Measurements from ENCODE around the gene WNT4. TPM values are rescaled to one million over a fixed set of nuclear protein-coding genes. Genes with fewer than 3 reads are reported as not detected.

The WNT4 gene
- total RNA-seq, 1 donor from 2014 or later: 26.4 TPM

- H3K36me3 Mint-ChIP-seq: peaks cover 50% of the 10 kb centered on the region
- TF ChIP-seq CTCF (conservative IDR thresholded peaks at IDR 0.05): no peak
- no peak overlapping the region for H3K4me3 Mint-ChIP-seq
- DNase-seq (ENCODE audit: extremely low spot score, unreplicated experiment): no peak
- H3K27ac Mint-ChIP-seq: no peak overlapping the region
- peaks cover 28% of the 10 kb centered on the region for H3K4me1 Mint-ChIP-seq (ENCODE audit: unreplicated experiment)
- no peaks in the 10 kb centered on the region for H3K9me3 Mint-ChIP-seq
- no peaks in the 10 kb centered on the region for H3K27me3 Mint-ChIP-seq
Observed at GRCh38 chr1:22080191-22080590, 62.7 kb downstream of the WNT4 start.

- peaks cover 36% of the 10 kb centered on the region for H3K36me3 Mint-ChIP-seq
- no peak for TF ChIP-seq CTCF (conservative IDR thresholded peaks at IDR 0.05)
- H3K4me3 Mint-ChIP-seq: no peak overlapping the region
- H3K9me3 Mint-ChIP-seq: no peaks in the 10 kb centered on the region
- H3K27ac Mint-ChIP-seq: peak overlapping the region; percentile 31
- DNase-seq (ENCODE audit: extremely low spot score, unreplicated experiment): no peak
- no peaks in the 10 kb centered on the region for H3K27me3 Mint-ChIP-seq
- peaks cover 40% of the 10 kb centered on the region for H3K4me1 Mint-ChIP-seq (ENCODE audit: unreplicated experiment)
Observed at GRCh38 chr1:22078133-22078532, 64.8 kb downstream of the WNT4 start.

- peak overlapping the region; percentile 31 for H3K27ac Mint-ChIP-seq
- no peaks in the 10 kb centered on the region for H3K27me3 Mint-ChIP-seq
Observed at GRCh38 chr1:22077728-22078127, 65.2 kb downstream of the WNT4 start.

GRCh38 chr1:22076346-22076745 lies 66.6 kb downstream of the WNT4 start:
- peaks cover 26% of the 10 kb centered on the region for H3K36me3 Mint-ChIP-seq
- TF ChIP-seq CTCF (conservative IDR thresholded peaks at IDR 0.05): no peak
- H3K27me3 Mint-ChIP-seq: no peaks in the 10 kb centered on the region
- H3K4me3 Mint-ChIP-seq: no peak overlapping the region
- DNase-seq (ENCODE audit: extremely low spot score, unreplicated experiment): no peak
- peak overlapping the region; percentile 38 for H3K27ac Mint-ChIP-seq
- H3K4me1 Mint-ChIP-seq (ENCODE audit: unreplicated experiment): peaks cover 44% of the 10 kb centered on the region
- H3K9me3 Mint-ChIP-seq: no peaks in the 10 kb centered on the region

More at GRCh38 chr1:22077728-22078127, 65.2 kb downstream of the WNT4 start:
- H3K9me3 Mint-ChIP-seq: no peaks in the 10 kb centered on the region
- no peak for DNase-seq (ENCODE audit: extremely low spot score, unreplicated experiment)
- H3K4me1 Mint-ChIP-seq (ENCODE audit: unreplicated experiment): peaks cover 40% of the 10 kb centered on the region
- no peak for TF ChIP-seq CTCF (conservative IDR thresholded peaks at IDR 0.05)
- peaks cover 36% of the 10 kb centered on the region for H3K36me3 Mint-ChIP-seq
- no peak overlapping the region for H3K4me3 Mint-ChIP-seq

GRCh38 chr1:22075718-22076117 lies 67.2 kb downstream of the WNT4 start:
- Mint-ChIP-seq H3K4me3 (no peak overlapping the region), H3K36me3 (peaks cover 23% of the 10 kb centered on the region), H3K9me3 (no peaks in the 10 kb centered on the region), H3K27ac (peak overlapping the region; percentile 38), H3K4me1 (ENCODE audit: unreplicated experiment) (peaks cover 44% of the 10 kb centered on the region), H3K27me3 (no peaks in the 10 kb centered on the region)
- DNase-seq (ENCODE audit: extremely low spot score, unreplicated experiment): no peak
- no peak for TF ChIP-seq CTCF (conservative IDR thresholded peaks at IDR 0.05)

GRCh38 chr1:22074803-22075202 lies 68.1 kb downstream of the WNT4 start:
- H3K4me1 Mint-ChIP-seq (ENCODE audit: unreplicated experiment): peaks cover 44% of the 10 kb centered on the region
- H3K36me3 Mint-ChIP-seq: peaks cover 27% of the 10 kb centered on the region
- H3K9me3 Mint-ChIP-seq: peaks cover 5% of the 10 kb centered on the region
- DNase-seq (ENCODE audit: extremely low spot score, unreplicated experiment): no peak
- H3K4me3 Mint-ChIP-seq: peak overlapping the region; percentile 14
- no peaks in the 10 kb centered on the region for H3K27me3 Mint-ChIP-seq
- peak overlapping the region; percentile 58 for H3K27ac Mint-ChIP-seq
- no peak for TF ChIP-seq CTCF (conservative IDR thresholded peaks at IDR 0.05)
